Measurements from ENCODE around the gene DYNC2LI1.

DNA sequence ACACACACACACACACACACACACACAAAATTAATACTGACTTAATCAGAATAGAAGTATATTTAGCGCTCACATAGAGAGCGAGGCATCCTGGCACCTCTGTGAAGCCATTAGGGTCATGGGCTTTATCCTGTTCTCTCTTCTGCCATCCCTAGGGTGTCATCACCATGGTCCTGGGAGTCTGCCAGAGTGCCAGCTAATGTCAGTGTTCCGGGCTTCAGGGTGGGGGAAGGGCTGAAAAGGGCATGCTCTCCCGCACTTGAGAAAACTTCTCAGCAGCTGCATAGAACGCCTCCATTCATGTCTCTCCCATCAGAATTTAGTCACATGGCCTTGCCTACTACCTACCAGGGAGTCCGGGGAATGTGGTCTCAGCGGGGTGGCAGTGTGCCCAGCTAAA, 19.7 kb upstream of the DYNC2LI1 start:
- TF ChIP-seq, protein P1, sequence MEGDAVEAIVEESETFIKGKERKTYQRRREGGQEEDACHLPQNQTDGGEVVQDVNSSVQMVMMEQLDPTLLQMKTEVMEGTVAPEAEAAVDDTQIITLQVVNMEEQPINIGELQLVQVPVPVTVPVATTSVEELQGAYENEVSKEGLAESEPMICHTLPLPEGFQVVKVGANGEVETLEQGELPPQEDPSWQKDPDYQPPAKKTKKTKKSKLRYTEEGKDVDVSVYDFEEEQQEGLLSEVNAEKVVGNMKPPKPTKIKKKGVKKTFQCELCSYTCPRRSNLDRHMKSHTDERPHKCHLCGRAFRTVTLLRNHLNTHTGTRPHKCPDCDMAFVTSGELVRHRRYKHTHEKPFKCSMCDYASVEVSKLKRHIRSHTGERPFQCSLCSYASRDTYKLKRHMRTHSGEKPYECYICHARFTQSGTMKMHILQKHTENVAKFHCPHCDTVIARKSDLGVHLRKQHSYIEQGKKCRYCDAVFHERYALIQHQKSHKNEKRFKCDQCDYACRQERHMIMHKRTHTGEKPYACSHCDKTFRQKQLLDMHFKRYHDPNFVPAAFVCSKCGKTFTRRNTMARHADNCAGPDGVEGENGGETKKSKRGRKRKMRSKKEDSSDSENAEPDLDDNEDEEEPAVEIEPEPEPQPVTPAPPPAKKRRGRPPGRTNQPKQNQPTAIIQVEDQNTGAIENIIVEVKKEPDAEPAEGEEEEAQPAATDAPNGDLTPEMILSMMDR (IDR thresholded peaks at IDR 0.05; ENCODE audit: insufficient read depth, low read length, poor library complexity, severe bottlenecking): no peak
- TF ChIP-seq EZH2phosphoT487 (conservative IDR thresholded peaks at IDR 0.05; ENCODE audit: low read length): no peak

All from SU-DHL-6 (cell line).